ENCODE results near the gene TUBG1.

Gene TUBG1

DNA sequence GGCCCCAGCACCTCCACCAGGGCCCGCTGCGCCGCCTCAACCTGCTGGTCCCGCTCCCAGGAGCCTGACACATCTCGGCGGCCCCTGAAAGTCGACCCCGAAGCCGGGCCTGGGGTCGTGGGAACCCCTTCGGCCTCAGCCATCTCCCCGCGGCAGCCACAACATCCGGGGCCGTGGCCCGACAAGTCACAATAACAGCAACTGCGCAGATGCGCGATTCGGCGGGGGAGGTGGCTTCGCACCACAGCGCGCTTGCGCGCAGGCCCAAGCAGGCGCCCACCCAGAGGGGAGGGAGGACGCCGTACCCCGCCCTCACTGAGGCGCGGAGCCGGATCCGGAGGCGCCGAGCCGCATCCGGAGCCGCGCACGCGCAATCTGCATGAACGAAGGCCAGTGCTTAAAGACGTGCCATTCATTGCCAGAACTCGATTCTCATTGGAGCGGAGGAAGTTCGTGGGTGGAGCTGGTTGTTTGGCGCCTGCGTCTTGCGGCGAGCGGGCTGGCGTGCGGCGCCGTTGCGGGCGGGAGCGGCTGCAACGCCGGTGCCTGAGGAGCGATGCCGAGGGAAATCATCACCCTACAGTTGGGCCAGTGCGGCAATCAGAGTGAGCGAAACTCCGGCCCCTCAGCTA lies at the start of gene TUBG1, which contains the start of gene RETREG3:
TSS of gene TUBG1 (plus strand) at position 502 of the 632 bp plus-strand sequence. CDS start at position 557, 55 bp downstream.
TSS of gene RETREG3 (minus strand) at position 193 of the 632 bp plus-strand sequence. CDS start at position 143, 50 bp downstream.
- Histone ChIP-seq H3K27me3 (replicated peaks; ENCODE audit: insufficient read depth, low read length) (no peaks in the 10 kb centered on the region), H4K20me1 (ENCODE audit: insufficient read depth, low read length) (no peaks in the 10 kb centered on the region), H3K4me1 (ENCODE audit: low read length) (peaks cover 7% of the 10 kb centered on the region; the same call in 1 of the 2 replicates), H3K27ac (ENCODE audit: low read length) (peak within 1 kb of the TSS; percentile 79), H3F3A (ENCODE audit: insufficient read depth, low read length) (peaks cover 7% of the 10 kb centered on the region; the same call in 1 of the 2 replicates), H3K4me2 (ENCODE audit: low read depth, low read length) (peak within 1 kb of the TSS; percentile 93), H3K79me2 (ENCODE audit: low read length) (peaks cover 88% of the 10 kb centered on the region), H3K9me3 (replicated peaks; ENCODE audit: insufficient read depth, low read length) (no peaks in the 10 kb centered on the region), H3K9ac (ENCODE audit: low read length) (peak within 1 kb of the TSS; percentile 95), H2AFZ (ENCODE audit: low read length) (peak within 1 kb of the TSS; percentile 83), H3K36me3 (replicated peaks; ENCODE audit: insufficient read depth, low read length) (no peaks in the 10 kb centered on the region), H3K4me3 (ENCODE audit: low read length) (peak within 1 kb of the TSS; percentile 96), H3K9me2 (replicated peaks; ENCODE audit: insufficient read depth, low read length) (no peaks in the 10 kb centered on the region)
- DNase-seq, result peak; percentile 99
- TF ChIP-seq EZH2phosphoT487 (IDR thresholded peaks at IDR 0.05; ENCODE audit: low read length), result no peak
- TF ChIP-seq, protein P1, sequence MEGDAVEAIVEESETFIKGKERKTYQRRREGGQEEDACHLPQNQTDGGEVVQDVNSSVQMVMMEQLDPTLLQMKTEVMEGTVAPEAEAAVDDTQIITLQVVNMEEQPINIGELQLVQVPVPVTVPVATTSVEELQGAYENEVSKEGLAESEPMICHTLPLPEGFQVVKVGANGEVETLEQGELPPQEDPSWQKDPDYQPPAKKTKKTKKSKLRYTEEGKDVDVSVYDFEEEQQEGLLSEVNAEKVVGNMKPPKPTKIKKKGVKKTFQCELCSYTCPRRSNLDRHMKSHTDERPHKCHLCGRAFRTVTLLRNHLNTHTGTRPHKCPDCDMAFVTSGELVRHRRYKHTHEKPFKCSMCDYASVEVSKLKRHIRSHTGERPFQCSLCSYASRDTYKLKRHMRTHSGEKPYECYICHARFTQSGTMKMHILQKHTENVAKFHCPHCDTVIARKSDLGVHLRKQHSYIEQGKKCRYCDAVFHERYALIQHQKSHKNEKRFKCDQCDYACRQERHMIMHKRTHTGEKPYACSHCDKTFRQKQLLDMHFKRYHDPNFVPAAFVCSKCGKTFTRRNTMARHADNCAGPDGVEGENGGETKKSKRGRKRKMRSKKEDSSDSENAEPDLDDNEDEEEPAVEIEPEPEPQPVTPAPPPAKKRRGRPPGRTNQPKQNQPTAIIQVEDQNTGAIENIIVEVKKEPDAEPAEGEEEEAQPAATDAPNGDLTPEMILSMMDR (IDR thresholded peaks at IDR 0.05; ENCODE audit: low read length), result peak; percentile 43; the same call in 1 of the 2 replicates

DNA sequence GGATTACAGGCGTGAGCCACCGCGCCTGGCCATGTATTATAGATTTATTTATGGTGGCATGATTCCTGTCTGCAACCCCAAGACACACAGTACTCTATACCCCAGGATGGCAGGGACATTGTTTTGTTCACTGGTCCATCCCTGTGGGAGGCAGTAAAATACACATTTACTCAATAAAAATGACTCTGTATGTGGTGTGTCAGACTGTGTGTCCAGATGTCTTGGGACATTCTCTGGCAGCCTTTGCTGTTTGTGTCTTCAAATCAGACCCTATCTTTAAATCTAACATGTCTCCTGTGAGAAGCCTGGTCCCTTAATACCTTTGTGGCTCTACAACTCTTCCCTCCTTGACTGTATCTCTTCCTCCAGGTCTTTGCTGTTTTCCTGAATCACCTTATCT lies 49.2 kb upstream of the TUBG1 start:
- Histone ChIP-seq H3F3A (ENCODE audit: insufficient read depth, low read length) (peaks cover 7% of the 10 kb centered on the region; the same call in 1 of the 2 replicates), H3K4me1 (ENCODE audit: low read length) (peaks cover 10% of the 10 kb centered on the region), H3K9ac (ENCODE audit: low read length) (no peak overlapping the region), H3K27ac (ENCODE audit: low read length) (no peak overlapping the region), H3K4me3 (ENCODE audit: low read length) (no peak overlapping the region), H3K4me2 (ENCODE audit: low read depth, low read length) (no peak overlapping the region), H3K27me3 (replicated peaks; ENCODE audit: insufficient read depth, low read length) (no peaks in the 10 kb centered on the region), H4K20me1 (ENCODE audit: insufficient read depth, low read length) (no peaks in the 10 kb centered on the region), H3K79me2 (ENCODE audit: low read length) (peaks cover 30% of the 10 kb centered on the region), H3K9me2 (replicated peaks; ENCODE audit: insufficient read depth, low read length) (no peaks in the 10 kb centered on the region), H2AFZ (ENCODE audit: low read length) (no peak overlapping the region), H3K9me3 (replicated peaks; ENCODE audit: insufficient read depth, low read length) (no peaks in the 10 kb centered on the region), H3K36me3 (replicated peaks; ENCODE audit: insufficient read depth, low read length) (no peaks in the 10 kb centered on the region)
- TF ChIP-seq, protein P1 (IDR thresholded peaks at IDR 0.05; ENCODE audit: low read length), result no peak
- TF ChIP-seq EZH2phosphoT487 (IDR thresholded peaks at IDR 0.05; ENCODE audit: low read length) (no peak), EZH2 (optimal IDR thresholded peaks at IDR 0.05; ENCODE audit: low read depth, low read length) (no peak)
- no peak for DNase-seq

DNA sequence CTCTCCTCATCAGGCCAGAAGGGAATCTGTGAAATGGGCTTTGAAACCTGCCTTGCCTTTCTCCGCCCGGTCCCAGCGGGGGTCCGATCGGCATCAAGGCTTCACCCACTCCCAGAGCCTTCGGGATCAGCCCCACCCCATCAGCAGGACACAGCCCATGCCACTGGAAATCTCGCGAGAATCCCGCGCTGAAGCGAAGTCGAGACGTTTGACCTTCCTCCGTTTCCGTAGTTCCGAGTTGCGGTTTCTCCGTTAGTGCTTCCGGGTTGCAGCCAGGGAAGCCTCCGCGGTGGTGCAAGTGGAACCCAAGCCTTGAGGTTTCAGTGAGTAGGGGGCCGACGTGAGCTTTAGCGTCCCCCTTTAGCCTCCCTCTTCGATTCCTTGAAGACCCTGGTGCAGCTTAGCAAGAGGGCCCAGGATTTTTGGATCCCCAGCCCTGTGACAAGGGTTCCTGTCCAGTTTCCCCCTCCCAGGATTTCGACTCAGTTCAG lies 47.5 kb upstream of the TUBG1 start, which contains the start of gene COASY:
TSS of gene COASY (plus strand) at position 252 of the 491 bp plus-strand sequence. CDS start 475 bp downstream, outside the sequence.
- H3K36me3 ChIP-seq (replicated peaks; ENCODE audit: insufficient read depth, low read length), result no peaks in the 10 kb centered on the region
- peak within 1 kb of the TSS; percentile 58; the same call in 1 of the 2 replicates for H3K27ac ChIP-seq (ENCODE audit: low read length)
- H3K9me2 ChIP-seq (replicated peaks; ENCODE audit: insufficient read depth, low read length), result no peaks in the 10 kb centered on the region
- H3K4me3 ChIP-seq (ENCODE audit: low read length), result peak within 1 kb of the TSS; percentile 93
- no peaks in the 10 kb centered on the region for H4K20me1 ChIP-seq (ENCODE audit: insufficient read depth, low read length)
- no peak for TF ChIP-seq EZH2phosphoT487 (IDR thresholded peaks at IDR 0.05; ENCODE audit: low read length)
- no peak for TF ChIP-seq EZH2 (optimal IDR thresholded peaks at IDR 0.05; ENCODE audit: low read depth, low read length)
- TF ChIP-seq, protein P1 (IDR thresholded peaks at IDR 0.05; ENCODE audit: low read length), result no peak
- H3K9me3 ChIP-seq (replicated peaks; ENCODE audit: insufficient read depth, low read length), result no peaks in the 10 kb centered on the region
- H3K27me3 ChIP-seq (replicated peaks; ENCODE audit: insufficient read depth, low read length), result no peaks in the 10 kb centered on the region
- peaks cover 36% of the 10 kb centered on the region for H3K79me2 ChIP-seq (ENCODE audit: low read length)
- H2AFZ ChIP-seq (ENCODE audit: low read length), result peak within 1 kb of the TSS; percentile 66
- peak; percentile 98 for DNase-seq
- peak within 1 kb of the TSS; percentile 91 for H3K9ac ChIP-seq (ENCODE audit: low read length)
- H3K4me1 ChIP-seq (ENCODE audit: low read length), result peaks cover 17% of the 10 kb centered on the region
- H3K4me2 ChIP-seq (ENCODE audit: low read depth, low read length), result peak within 1 kb of the TSS; percentile 90
- H3F3A ChIP-seq (ENCODE audit: insufficient read depth, low read length), result peaks cover 13% of the 10 kb centered on the region; the same call in 1 of the 2 replicates

Data from MM.1S (cell line).